Adrenal gland (tissue), 12 donors: ENCODE results near the gene PRKG1. TPM values are rescaled to one million over a fixed set of nuclear protein-coding genes. Genes with fewer than 3 reads are reported as not detected.

ENCODE experiments used
- DNase-seq, 7 donors: peaks; one replicate each; pipeline ENCODE4 v3.0.0-alpha.2; 2019 to 2020
- H3K27ac ChIP-seq, 5 donors: fragments of 200-600 bp; sonication (generic) in 4 of 5; 1 replicate in 3 of 5; 2 replicates in 2 of 5; pipeline versions ENCODE4 v1.5.1 to v1.8.0; 2016 to 2020; ENCODE audit warnings: mild to moderate bottlenecking in 1 of 5
- H3K27me3 ChIP-seq: fragments of 200-600 bp; 2 replicates; pipeline ENCODE4 v1.8.0; 2021
- H3K36me3 ChIP-seq, 2 donors: fragments of 200-600 bp; replicated peaks in 1 of 2; 1 replicate in 1 of 2; 2 replicates in 1 of 2; pipeline versions ENCODE4 v1.5.1 to v1.8.0; 2018 to 2022
- H3K4me1 ChIP-seq, 2 donors: fragments of 200-600 bp; replicated peaks in 1 of 2; 1 replicate in 1 of 2; 2 replicates in 1 of 2; pipeline versions ENCODE4 v1.5.1 to v1.8.0; 2018 to 2021
- H3K4me3 ChIP-seq, 4 donors: fragments of 200-600 bp; sonication (generic) in 3 of 4; one replicate each; pipeline ENCODE4 v1.5.1; 2016 to 2018
- H3K9me3 ChIP-seq, 3 donors: fragments of 200-600 bp; sonication (generic) in 1 of 3; replicated peaks in 1 of 3; 1 replicate in 2 of 3; 2 replicates in 1 of 3; pipeline versions ENCODE4 v1.5.1 to v1.8.0; 2016 to 2021
- CTCF ChIP-seq, 6 experiments: fragments of 450-650 bp in 4 of 6; fragments of 200-600 bp in 2 of 6; sonication (generic) in 1 of 6; IDR thresholded peaks; 1 replicate in 5 of 6; 2 replicates in 1 of 6; pipeline versions ENCODE4 v1.5.1 to v1.8.0; 2016 to 2021; ENCODE audit warnings: antibody characterized with exemption in 6 of 6, mild to moderate bottlenecking in 2 of 6, moderate library complexity in 1 of 6
- POLR2A ChIP-seq, 2 donors: fragments of 450-650 bp; IDR thresholded peaks; one replicate each; pipeline ENCODE4 v1.6.1; 2017; ENCODE audit warnings: antibody characterized with exemption in 2 of 2, mild to moderate bottlenecking in 2 of 2, moderate library complexity in 1 of 2
- WGBS, 4 donors: extraction: QIAGEN DNeasy Blood & Tissue Kit in 2 of 4; methylation state at CpG; one replicate each; pipeline versions ENCODE4 v1.1.5 to v1.1.7; 2013 to 2017; 5-methylcytosine and 5-hydroxymethylcytosine counted together
- intact Hi-C, 2 donors: fragments of 100-400 bp; cut with DNase I; formaldehyde crosslinking; loops; one replicate each; pipeline versions ENCODE4 v1.14.1 to v1.15.0; 2022 to 2023
- polyA plus RNA-seq, 3 donors: library from polyadenylated mRNA; stranded (reverse); fragments of 200-250 nt in 2 of 3; fragments of 350-450 nt in 1 of 3; fragmentation: Illumina TruSeq in 1 of 3; extraction: RNeasy Lipid Tissue Mini Kit (QIAGEN cat#74804) in 1 of 3; gene quantifications; one replicate each; pipeline ENCODE4 v1.2.3, GENCODE V29; 2013 to 2014
- total RNA-seq, 9 donors: library from RNA; depleted of rRNA in 4 of 9; stranded (reverse); fragments of >200 nt in 4 of 9; fragments of 120-200 nt in 1 of 9; fragmentation: NEBNext Ultra II Directional in 1 of 9; extraction: Animal tissue kit (Norgen Biotek cat#: 25700) in 1 of 9; gene quantifications; one replicate each; pipeline versions ENCODE4 v1.1.0 to v1.2.4, GENCODE V29; 2013 to 2023
- donor health status: healthy with polysubstance abuse.
- donor health status: Bipolar disorder and iron deficiency.
- donor health status: DM: yes; HTN: yes; CAD: no.
- donor health status: DM: no; HTN: no; CAD: no.
- donor health status: DM: no; HTN: no; CAD: no.
- donor health status: DM: yes; HTN: yes; CAD: no.

PRKG1 gene
- total and polyA plus RNA-seq, 12 donors: 6.9 to 104 (median 29.7) TPM

- no peaks in the 10 kb centered on the region for H3K4me1 ChIP-seq
- WGBS, 4 donors: 89 to 91% (median 90%) methylated on average over 5 of the region's 5 CpGs
- intact Hi-C loops: no loop called here
- TF ChIP-seq POLR2A (IDR thresholded peaks at IDR 0.05): no peak
- H3K9me3 ChIP-seq: no peaks in the 10 kb centered on the region
- H3K27ac ChIP-seq: no peak overlapping the region
- no peaks in the 10 kb centered on the region for H3K27me3 ChIP-seq
- no peak for DNase-seq
- H3K36me3 ChIP-seq: no peaks in the 10 kb centered on the region
- H3K4me3 ChIP-seq: no peak overlapping the region
Observed at GRCh38 chr10:52053497-52053896, 979.2 kb downstream of the PRKG1 start.

GRCh38 chr10:52056291-52056690 is 982.0 kb downstream of the PRKG1 start:
- Histone ChIP-seq H3K27ac (no peak overlapping the region), H3K27me3 (no peaks in the 10 kb centered on the region), H3K4me1 (no peaks in the 10 kb centered on the region), H3K36me3 (no peaks in the 10 kb centered on the region), H3K4me3 (no peak overlapping the region), H3K9me3 (no peaks in the 10 kb centered on the region)
- 78 to 84% (median 80%) methylated on average over 2 of the region's 2 CpGs for WGBS, 4 donors
- intact Hi-C loops: no loop called here
- no peak for DNase-seq
- no peak for TF ChIP-seq POLR2A (IDR thresholded peaks at IDR 0.05)
- TF ChIP-seq CTCF (IDR thresholded peaks at IDR 0.05): no peak

GRCh38 chr10:52059089-52059488 is 984.8 kb downstream of the PRKG1 start:
- TF ChIP-seq CTCF (IDR thresholded peaks at IDR 0.05) (no peak), POLR2A (IDR thresholded peaks at IDR 0.05) (no peak)

GRCh38 chr10:52063159-52063558 is 988.9 kb downstream of the PRKG1 start:
- intact Hi-C loops: no loop called here
- no peak overlapping the region for H3K27ac ChIP-seq
- DNase-seq: no peak
- TF ChIP-seq CTCF (IDR thresholded peaks at IDR 0.05) (no peak), POLR2A (IDR thresholded peaks at IDR 0.05) (no peak)
- no peaks in the 10 kb centered on the region for H3K36me3 ChIP-seq
- no peaks in the 10 kb centered on the region for H3K27me3 ChIP-seq
- no peak overlapping the region for H3K4me3 ChIP-seq
- no peaks in the 10 kb centered on the region for H3K4me1 ChIP-seq
- WGBS, 4 donors: 89 to 98% (median 91%) methylated on average over 5 to 10 of the region's 10 CpGs
- no peaks in the 10 kb centered on the region for H3K9me3 ChIP-seq

More at GRCh38 chr10:52059089-52059488, 984.8 kb downstream of the PRKG1 start:
- 83 to 94% (median 90%) methylated on average over 1 of the region's 1 CpG for WGBS, 4 donors
- Histone ChIP-seq H3K4me1 (no peaks in the 10 kb centered on the region), H3K9me3 (no peaks in the 10 kb centered on the region), H3K27me3 (no peaks in the 10 kb centered on the region), H3K36me3 (no peaks in the 10 kb centered on the region), H3K4me3 (no peak overlapping the region), H3K27ac (no peak overlapping the region)
- intact Hi-C loops: no loop called here
- no peak for DNase-seq

- WGBS, 4 donors: 86 to 93% (median 87%) methylated on average over 9 of the region's 9 CpGs; no CpG with 5 or more reads in 1 of the 4 donors
- DNase-seq: no peak
- intact Hi-C loops: no loop called here
- Histone ChIP-seq H3K4me3 (no peak overlapping the region), H3K27ac (no peak overlapping the region), H3K36me3 (no peaks in the 10 kb centered on the region), H3K9me3 (no peaks in the 10 kb centered on the region), H3K4me1 (no peaks in the 10 kb centered on the region), H3K27me3 (no peaks in the 10 kb centered on the region)
- TF ChIP-seq CTCF (IDR thresholded peaks at IDR 0.05) (no peak), POLR2A (IDR thresholded peaks at IDR 0.05) (no peak)
Observed at GRCh38 chr10:52064084-52064845, 990.0 kb downstream of the PRKG1 start.
